HPDE6-E6E7 (cell line): Measurements from ENCODE around the gene DGCR2.
"Not testable (repeated sequence)": the region's sequence is repeated elsewhere in the genome, so short reads cannot be mapped to it uniquely, and the experiment has no call there.

ENCODE experiments used
- DNase-seq: peaks from one replicate; pipeline ENCODE4 v3.0.0; 2011; ENCODE audit warnings: missing footprints; ENCODE audit errors: extremely low spot score

Gene DGCR2

GRCh38 chr22:19122143-19122751, at the start of gene DGCR2:
DGCR2 (minus strand) TSS chr22:19122412; CDS start chr22:19122206, 206 bp downstream.
- DNase-seq, result peak; percentile 94

GRCh38 chr22:19169947-19170318, 47.7 kb upstream of the DGCR2 start:
- no peak for DNase-seq

GRCh38 chr22:19169002-19169946, 47.1 kb upstream of the DGCR2 start:
- DNase-seq, result no peak

- DNase-seq, result no peak
These were observed 46.1 kb upstream of the DGCR2 start for GRCh38 chr22:19168088-19168890.

- no peak for DNase-seq
These were observed 45.1 kb upstream of the DGCR2 start for GRCh38 chr22:19167106-19167869.

GRCh38 chr22:19166421-19166820, 44.2 kb upstream of the DGCR2 start:
- DNase-seq, result no peak

GRCh38 chr22:19164425-19164824, 42.2 kb upstream of the DGCR2 start:
- DNase-seq, result no peak

- not testable (repeated sequence) for DNase-seq
These were observed 36.4 kb upstream of the DGCR2 start for GRCh38 chr22:19158649-19159048.

- not testable (repeated sequence) for DNase-seq
These were observed 33.9 kb upstream of the DGCR2 start for GRCh38 chr22:19156109-19156508.

GRCh38 chr22:19152942-19153883, 31.0 kb upstream of the DGCR2 start:
- no peak for DNase-seq

GRCh38 chr22:19151329-19152191, 29.3 kb upstream of the DGCR2 start:
- no peak for DNase-seq

- no peak for DNase-seq
These were observed 28.5 kb upstream of the DGCR2 start for GRCh38 chr22:19150482-19151328.

GRCh38 chr22:19149991-19150390, 27.8 kb upstream of the DGCR2 start, which contains the start of gene GSC2:
GSC2 (minus strand) TSS chr22:19150292; CDS start chr22:19150283, 9 bp downstream.
- DNase-seq, result no peak

GRCh38 chr22:19149047-19149883, 27.1 kb upstream of the DGCR2 start:
- no peak for DNase-seq

GRCh38 chr22:19148417-19149046, 26.3 kb upstream of the DGCR2 start:
- DNase-seq, result no peak

GRCh38 chr22:19147195-19147780, 25.1 kb upstream of the DGCR2 start:
- DNase-seq, result no peak
